ENCODE data around the gene TIMMDC1. TPM values are rescaled to one million over a fixed set of nuclear protein-coding genes. Genes with fewer than 3 reads are reported as not detected.
A peak's percentile ranks its signal among the peaks of the same experiment; 100 is the strongest.

TIMMDC1 gene
- total and polyA plus RNA-seq, 9 of the 15 experiments (the other 6 are each of a cell fraction or from before 2014, with no cell fraction given), result 62.1 to 226 (median 86.6) TPM

- TF ChIP-seq MGA (IDR thresholded peaks at IDR 0.05) (peak; percentile 10), PCBP2 (IDR thresholded peaks at IDR 0.05; ENCODE audit: low read depth, low read length, poor library complexity, severe bottlenecking) (no peak), LEF1 (IDR thresholded peaks at IDR 0.05) (no peak), EP300 (IDR thresholded peaks at IDR 0.05; ENCODE audit: low read length) (no peak), ZNF696 (CRISPR knock-in tag; conservative IDR thresholded peaks at IDR 0.05) (no peak), HNRNPLL (IDR thresholded peaks at IDR 0.05; ENCODE audit: low read depth, low read length, poor library complexity, severe bottlenecking) (no peak), E2F8 (IDR thresholded peaks at IDR 0.05; ENCODE audit: low read depth, partially characterized antibody) (peak; percentile 66), ZNF384 (IDR thresholded peaks at IDR 0.05; ENCODE audit: low read depth, low read length) (no peak), ZNF589 (CRISPR knock-in tag; IDR thresholded peaks at IDR 0.05; ENCODE audit: low read depth) (no peak), GTF2E2 (tag; IDR thresholded peaks at IDR 0.05) (peak; percentile 43; the same call in 1 of the 2 replicates), MLX (CRISPR knock-in tag; conservative IDR thresholded peaks at IDR 0.05) (no peak), ILF3 (IDR thresholded peaks at IDR 0.05; ENCODE audit: borderline replicate concordance) (no peak)
These were observed at the start of gene TIMMDC1 (continued) for GRCh38 chr3:119498186-119499011.
